Common myeloid progenitor, CD34-positive (primary cell): Measurements from ENCODE around the gene MTX1.
"Not testable (repeated sequence)": the region's sequence is repeated elsewhere in the genome, so short reads cannot be mapped to it uniquely, and the experiment has no call there.

Experiments used
- CTCF ChIA-PET: fragments of 350-600 bp; sonication (Branson Sonifier 250); formaldehyde crosslinking; loops from one replicate; lab custom pipeline; 2021; ENCODE audit warnings: antibody characterized with exemption; lab: Charles Lee
- POLR2A ChIA-PET: fragments of 350-600 bp; sonication (Branson Sonifier 250); formaldehyde crosslinking; loops from one replicate; lab custom pipeline; 2021; ENCODE audit warnings: antibody characterized with exemption; lab: Charles Lee
- DNase-seq, 3 donors: peaks; one replicate each; pipeline versions ENCODE4 v3.0.0 to v3.0.0-alpha.2; 2013
- H3K27ac ChIP-seq, 2 experiments: 1 replicate in 1 of 2; 2 replicates in 1 of 2; pipeline ENCODE4 v1.7.0; 2013; ENCODE audit warnings: inconsistent platforms in 2 of 2, low read length in 2 of 2, mild to moderate bottlenecking in 2 of 2, low read depth in 1 of 2, moderate library complexity in 1 of 2; ENCODE audit not compliant: severe bottlenecking in 2 of 2, insufficient read depth in 1 of 2, poor library complexity in 1 of 2
- H3K27me3 ChIP-seq, 5 experiments: replicated peaks in 2 of 5; 1 replicate in 3 of 5; 2 replicates in 2 of 5; pipeline versions ENCODE4 v1.6.1 to v1.7.0; 2013; ENCODE audit warnings: low read length in 4 of 5, mild to moderate bottlenecking in 2 of 5, moderate library complexity in 2 of 5, inconsistent platforms in 1 of 5; ENCODE audit not compliant: insufficient read depth in 5 of 5, control insufficient read depth in 4 of 5
- H3K36me3 ChIP-seq, 4 experiments: 1 replicate in 2 of 4; 2 replicates in 2 of 4; pipeline versions ENCODE4 v1.6.1 to v1.7.0; 2013; ENCODE audit warnings: low read length in 3 of 4, control low read depth in 1 of 4, mild to moderate bottlenecking in 1 of 4; ENCODE audit not compliant: control insufficient read depth in 4 of 4, insufficient read depth in 4 of 4
- H3K4me1 ChIP-seq, 4 experiments: 1 replicate in 3 of 4; 2 replicates in 1 of 4; pipeline versions ENCODE4 v1.6.1 to v1.7.1; 2013; ENCODE audit warnings: low read length in 3 of 4, mild to moderate bottlenecking in 3 of 4, control low read depth in 1 of 4, inconsistent platforms in 1 of 4, moderate library complexity in 1 of 4; ENCODE audit not compliant: control insufficient read depth in 4 of 4, insufficient read depth in 4 of 4; ENCODE audit errors: control extremely low read depth in 1 of 4
- H3K4me3 ChIP-seq, 7 experiments: 1 replicate in 4 of 7; 2 replicates in 3 of 7; pipeline versions ENCODE4 v1.5.1 to v1.7.0; 2013; ENCODE audit warnings: mild to moderate bottlenecking in 7 of 7, low read length in 6 of 7, moderate library complexity in 6 of 7, inconsistent platforms in 2 of 7, low read depth in 2 of 7, control low read depth in 1 of 7; ENCODE audit not compliant: insufficient read depth in 4 of 7, control insufficient read depth in 1 of 7; ENCODE audit errors: extremely low read depth in 1 of 7
- H3K9me3 ChIP-seq, 5 experiments: 1 replicate in 4 of 5; 2 replicates in 1 of 5; pipeline versions ENCODE4 v1.6.1 to v1.7.1; 2013; ENCODE audit warnings: low read length in 4 of 5, mild to moderate bottlenecking in 2 of 5, inconsistent platforms in 1 of 5, low read depth in 1 of 5, moderate library complexity in 1 of 5; ENCODE audit not compliant: control insufficient read depth in 4 of 5, insufficient read depth in 2 of 5; ENCODE audit errors: control extremely low read depth in 1 of 5
- WGBS: methylation state at CpG from one replicate; pipeline ENCODE4 v1.1.5; 2013; ENCODE audit not compliant: insufficient coverage; 5-methylcytosine and 5-hydroxymethylcytosine counted together

MTX1 gene

GRCh38 chr1:155225404-155225759 is 16.9 kb downstream of the MTX1 start:
- H3K4me3 ChIP-seq = peak overlapping the region in 1 of 7 experiments; percentile 85
- not testable (repeated sequence) for DNase-seq
- peak overlapping the region in 1 of 2 experiments; percentile 85 for H3K27ac ChIP-seq

GRCh38 chr1:155226188-155226909 is 17.9 kb downstream of the MTX1 start:
- Histone ChIP-seq H3K4me3 (peak overlapping the region in 6 of 7 experiments; percentile 68 to 85 (median 76)), H3K27me3 (no peaks in the 10 kb centered on the region), H3K4me1 (peaks cover 8 to 48% (median 40%) of the 10 kb centered on the region in 4 experiments), H3K9me3 (no peaks in the 10 kb centered on the region), H3K36me3 (peaks cover 0 to 4% (median 0%) of the 10 kb centered on the region in 4 experiments), H3K27ac (peak overlapping the region; percentile 74 to 85)
- POLR2A ChIA-PET = interaction anchor here (1.3 to 2.2 kb wide), 3 partner anchors 17 to 51 kb away, joined by 3 to 9 read pairs (median 8); partner anchors contain the start of gene MTX1
- WGBS = 0% methylated on average over 7 of the region's 7 CpGs
- DNase-seq = peak; percentile 82 to 95 (median 95)
- CTCF ChIA-PET = interaction anchor here (0.7 to 6.9 kb wide), 13 partner anchors 18 to 135 kb away, joined by 3 to 68 read pairs (median 5); partner anchors contain the start of genes KRTCAP2, MTX1, THBS3 and TRIM46

More at GRCh38 chr1:155225404-155225759, 16.9 kb downstream of the MTX1 start:
- peaks cover 8 to 52% (median 40%) of the 10 kb centered on the region in 4 experiments for H3K4me1 ChIP-seq
- H3K9me3 ChIP-seq, H3K36me3 ChIP-seq, H3K27me3 ChIP-seq, POLR2A ChIA-PET: not testable (repeated sequence)
- WGBS = 100% methylated on average over 4 of the region's 8 CpGs
- CTCF ChIA-PET = interaction anchor here (1.5 to 6.9 kb wide), 5 partner anchors 17 to 50 kb away, joined by 3 to 68 read pairs (median 14); partner anchors contain the start of genes KRTCAP2, MTX1, THBS3 and TRIM46

DNA sequence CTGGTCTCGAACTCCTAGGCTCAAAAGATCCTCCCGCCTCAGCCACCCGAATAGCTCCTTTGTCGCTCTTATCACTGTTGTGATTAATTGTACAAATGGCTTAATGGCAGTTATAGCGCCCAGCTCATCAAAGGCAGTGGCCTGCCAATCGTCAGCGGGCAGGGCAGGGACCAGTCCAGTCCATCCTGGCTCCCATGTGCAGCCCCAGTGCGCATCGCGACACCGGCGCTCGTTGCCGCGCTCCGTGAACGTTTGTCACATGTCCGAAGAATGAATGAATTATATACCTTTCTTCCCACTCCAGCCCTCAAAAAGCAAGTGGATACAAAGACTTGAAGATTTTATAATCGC is 18.4 kb downstream of the MTX1 start:
- H3K4me3 ChIP-seq = peak overlapping the region in 6 of 7 experiments; percentile 68 to 85 (median 76)
- WGBS = 0% methylated on average over 15 of the region's 19 CpGs
- peaks cover 0 to 4% (median 0%) of the 10 kb centered on the region in 4 experiments for H3K36me3 ChIP-seq
- ChIA-PET CTCF (interaction anchor here (0.7 to 6.9 kb wide), 12 partner anchors 17 to 135 kb away, joined by 3 to 68 read pairs (median 5); partner anchors contain the start of genes KRTCAP2, MTX1, THBS3 and TRIM46), POLR2A (interaction anchor here (1.3 to 2.2 kb wide), 3 partner anchors 17 to 52 kb away, joined by 3 to 9 read pairs (median 8); partner anchors contain the start of gene MTX1)
- H3K27ac ChIP-seq = peak overlapping the region; percentile 74 to 85
- no peaks in the 10 kb centered on the region for H3K9me3 ChIP-seq
- H3K4me1 ChIP-seq = peaks cover 8 to 48% (median 39%) of the 10 kb centered on the region in 4 experiments
- H3K27me3 ChIP-seq = no peaks in the 10 kb centered on the region
- peak in 2 of 3 donors; percentile 61 to 68 for DNase-seq

DNA sequence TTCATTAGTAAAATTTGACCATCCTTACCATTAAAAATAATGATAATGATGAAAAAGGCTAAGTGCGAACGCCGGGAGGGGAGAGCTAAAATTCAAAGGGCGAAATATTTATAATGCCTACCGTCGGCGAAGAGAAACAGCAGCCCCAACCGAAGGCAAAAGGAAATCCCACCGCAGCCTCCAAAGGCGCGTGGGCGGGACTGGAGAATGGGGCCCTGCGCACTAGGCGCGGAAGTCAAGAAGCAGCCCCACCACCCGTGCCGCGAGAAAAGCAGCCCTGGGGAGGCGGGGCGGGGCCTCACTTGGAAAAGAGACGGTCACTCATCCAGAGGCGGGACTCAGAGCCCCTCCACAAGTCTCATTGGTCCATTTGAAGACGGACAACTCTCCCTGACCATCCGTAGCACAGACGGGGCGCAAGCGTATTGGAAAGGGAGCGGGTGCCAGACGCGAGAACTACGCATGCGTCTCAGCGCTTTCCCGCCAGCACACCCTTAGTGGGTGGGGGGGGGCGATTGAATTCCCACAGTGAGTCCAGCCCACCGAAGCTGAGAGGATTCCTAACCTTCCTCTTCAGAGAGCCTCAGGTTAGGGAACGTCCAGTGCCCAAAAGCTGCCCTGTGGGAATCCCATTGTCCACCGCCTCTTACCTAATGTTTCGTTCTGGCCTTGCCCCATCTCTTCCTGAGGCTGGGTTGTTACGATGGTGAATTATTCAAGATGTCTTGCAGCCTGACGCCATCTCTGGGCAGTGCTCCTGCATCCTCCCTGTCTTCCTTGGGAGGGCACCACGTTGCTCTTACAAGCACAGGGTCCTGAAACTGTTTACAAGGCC is 19.0 kb downstream of the MTX1 start:
- Histone ChIP-seq H3K9me3 (no peaks in the 10 kb centered on the region), H3K27me3 (no peaks in the 10 kb centered on the region), H3K27ac (peak overlapping the region; percentile 74 to 85), H3K36me3 (peaks cover 0 to 4% (median 0%) of the 10 kb centered on the region in 4 experiments), H3K4me3 (peak overlapping the region in 6 of 7 experiments; percentile 68 to 85 (median 76)), H3K4me1 (peaks cover 8 to 43% (median 37%) of the 10 kb centered on the region in 4 experiments)
- peak; percentile 96 to 100 (median 99) for DNase-seq
- WGBS = under 1% methylated on average over 37 of the region's 42 CpGs
- POLR2A ChIA-PET = interaction anchor here (1.3 to 2.2 kb wide), 3 partner anchors 17 to 52 kb away, joined by 3 to 9 read pairs (median 8); partner anchors contain the start of gene MTX1
- CTCF ChIA-PET = interaction anchor here (1.0 to 6.9 kb wide), 12 partner anchors 16 to 136 kb away, joined by 3 to 68 read pairs (median 5); partner anchors contain the start of genes KRTCAP2, MTX1, THBS3 and TRIM46

DNA sequence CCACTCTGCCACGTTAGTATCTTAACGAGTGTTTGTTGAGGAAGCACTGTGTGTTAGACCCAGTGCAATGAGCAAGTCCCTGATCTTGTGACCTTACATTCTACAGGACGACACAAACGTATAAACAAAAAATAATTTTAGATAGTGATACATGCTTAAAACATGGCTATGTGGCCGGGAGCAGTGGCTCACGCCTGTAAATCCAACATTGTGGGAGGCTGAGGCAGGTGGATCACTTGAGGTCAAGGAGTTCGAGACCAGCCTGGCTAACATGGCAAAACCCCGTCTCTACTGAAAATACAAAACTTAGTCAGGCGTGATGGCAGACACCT is 19.6 kb downstream of the MTX1 start:
- Histone ChIP-seq H3K4me3 (peak overlapping the region in 5 of 7 experiments; percentile 68 to 85 (median 76)), H3K9me3 (no peaks in the 10 kb centered on the region), H3K27ac (peak overlapping the region in 1 of 2 experiments; percentile 80), H3K27me3 (no peaks in the 10 kb centered on the region), H3K36me3 (peaks cover 0 to 4% (median 0%) of the 10 kb centered on the region in 4 experiments), H3K4me1 (peaks cover 8 to 40% (median 33%) of the 10 kb centered on the region in 4 experiments)
- CTCF ChIA-PET = interaction anchor here (0.6 to 6.9 kb wide), 9 partner anchors 16 to 104 kb away, joined by 3 to 68 read pairs (median 6); partner anchors contain the start of genes KRTCAP2, MTX1, THBS3 and TRIM46
- 69% methylated on average over 7 of the region's 9 CpGs for WGBS
- no peak for DNase-seq
- POLR2A ChIA-PET = interaction anchor here (1.9 to 2.2 kb wide), 2 partner anchors 16 to 19 kb away, joined by 8 to 9 read pairs; partner anchors contain the start of gene MTX1

DNA sequence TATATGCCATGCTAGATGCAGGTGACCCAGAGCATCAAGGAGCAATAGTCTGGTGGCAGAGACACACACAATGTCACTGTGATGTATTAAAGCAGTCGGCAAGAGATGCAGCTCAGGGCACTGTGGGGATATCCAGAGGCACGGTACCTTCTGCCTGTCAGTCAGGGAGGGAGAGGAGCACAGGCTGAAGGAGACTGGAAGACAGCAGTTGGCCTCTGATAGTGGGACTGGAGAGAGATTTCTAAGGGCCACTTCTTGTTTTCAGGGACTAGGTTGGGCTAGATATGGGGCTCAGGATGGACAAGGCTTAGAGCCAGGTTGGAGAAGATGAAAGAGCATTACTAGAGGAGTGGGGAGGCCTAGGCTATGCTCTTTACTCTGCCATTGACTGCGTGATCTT is 22.8 kb downstream of the MTX1 start:
- POLR2A ChIA-PET, H3K27ac ChIP-seq, H3K36me3 ChIP-seq, H3K4me3 ChIP-seq, H3K27me3 ChIP-seq, H3K9me3 ChIP-seq, DNase-seq: not testable (repeated sequence)
- CTCF ChIA-PET = interaction anchor here (1.2 kb wide), 1 partner anchor 12 kb away, joined by 3 read pairs; no protein-coding TSS in a partner anchor
- peaks cover under 1 to 14% (median 13%) of the 10 kb centered on the region in 4 experiments for H3K4me1 ChIP-seq
- 89% methylated on average over 3 of the region's 3 CpGs for WGBS
